Esophagus squamous epithelium (tissue), 5 donors: ENCODE data around the gene TBC1D9. TPM values are rescaled to one million over a fixed set of nuclear protein-coding genes. Genes with fewer than 3 reads are reported as not detected.

Experiments used
- DNase-seq: peaks from one replicate; lab custom pipeline; 2025; lab: John Stamatoyannopoulos, UW
- H3K27ac ChIP-seq, 4 donors: fragments of 200-600 bp; sonication (generic); one replicate each; pipeline ENCODE4 v1.5.1; 2016 to 2019; ENCODE audit warnings: mild to moderate bottlenecking in 1 of 4
- H3K27me3 ChIP-seq, 4 donors: fragments of 200-600 bp; sonication (generic); 1 replicate in 3 of 4; 2 replicates in 1 of 4; pipeline versions ENCODE4 v1.5.1 to v1.6.0; 2017 to 2021; ENCODE audit warnings: antibody characterized with exemption in 1 of 4
- H3K36me3 ChIP-seq, 3 donors: fragments of 200-600 bp; sonication (generic); one replicate each; pipeline ENCODE4 v1.5.1; 2016 to 2019
- H3K4me1 ChIP-seq, 3 donors: fragments of 200-600 bp; sonication (generic); one replicate each; pipeline ENCODE4 v1.5.1; 2017 to 2019
- H3K4me3 ChIP-seq, 4 donors: fragments of 200-600 bp; sonication (generic); 1 replicate in 3 of 4; 2 replicates in 1 of 4; pipeline ENCODE4 v1.5.1; 2016 to 2019; ENCODE audit warnings: mild to moderate bottlenecking in 2 of 4, moderate library complexity in 1 of 4
- H3K9me3 ChIP-seq, 3 donors: fragments of 200-600 bp; sonication (generic); one replicate each; pipeline ENCODE4 v1.5.1; 2016 to 2019
- CTCF ChIP-seq, 6 experiments: fragments of 450-650 bp in 4 of 6; fragments of 200-600 bp in 2 of 6; sonication (generic) in 2 of 6; IDR thresholded peaks; one replicate each; pipeline ENCODE4 v1.5.1; 2016 to 2019; ENCODE audit warnings: antibody characterized with exemption in 6 of 6, mild to moderate bottlenecking in 4 of 6, moderate library complexity in 4 of 6
- POLR2A ChIP-seq, 4 donors: fragments of 450-650 bp; IDR thresholded peaks; one replicate each; pipeline ENCODE4 v1.6.1; 2017; ENCODE audit warnings: antibody characterized with exemption in 4 of 4, mild to moderate bottlenecking in 4 of 4, moderate library complexity in 3 of 4
- WGBS, 2 donors: methylation state at CpG; one replicate each; pipeline ENCODE4 v1.1.5; 2018; 5-methylcytosine and 5-hydroxymethylcytosine counted together
- intact Hi-C: fragments of 100-400 bp; cut with DNase I; formaldehyde crosslinking; loops from one replicate; pipeline ENCODE4 v1.15.0; 2022
- total RNA-seq, 4 donors: library from RNA; depleted of rRNA; stranded (reverse); fragments of >200 nt; gene quantifications; one replicate each; pipeline ENCODE4 v1.1.0, GENCODE V29; 2016
- donor health status: DM: yes; HTN: yes; CAD: no.

The TBC1D9 gene
- total RNA-seq, 4 donors from 2014 or later = 8.6 to 21.0 (median 11.5) TPM

- no peak for TF ChIP-seq CTCF (IDR thresholded peaks at IDR 0.05)
- no peak for TF ChIP-seq POLR2A (IDR thresholded peaks at IDR 0.05)
- WGBS, 2 donors = 57 to 66% methylated on average over 2 of the region's 2 CpGs
- no peaks in the 10 kb centered on the region for H3K36me3 ChIP-seq
These were observed 21.7 kb upstream of the TBC1D9 start for GRCh38 chr4:140777894-140778293.

GRCh38 chr4:140777386-140777785 is 21.2 kb upstream of the TBC1D9 start:
- TF ChIP-seq POLR2A (IDR thresholded peaks at IDR 0.05) = no peak
- no peak for TF ChIP-seq CTCF (IDR thresholded peaks at IDR 0.05)
- no peak overlapping the region for H3K27ac ChIP-seq
- 45 to 88% methylated on average over 1 of the region's 1 CpG for WGBS, 2 donors
- H3K9me3 ChIP-seq = no peaks in the 10 kb centered on the region
- H3K27me3 ChIP-seq = no peaks in the 10 kb centered on the region
- no peak for DNase-seq
- intact Hi-C loops = no loop called here
- H3K36me3 ChIP-seq = no peaks in the 10 kb centered on the region
- H3K4me3 ChIP-seq = no peak overlapping the region
- no peaks in the 10 kb centered on the region for H3K4me1 ChIP-seq

More at GRCh38 chr4:140777894-140778293, 21.7 kb upstream of the TBC1D9 start:
- Histone ChIP-seq H3K27me3 (no peaks in the 10 kb centered on the region), H3K9me3 (no peaks in the 10 kb centered on the region), H3K27ac (no peak overlapping the region), H3K4me3 (no peak overlapping the region), H3K4me1 (no peaks in the 10 kb centered on the region)
- no peak for DNase-seq
- intact Hi-C loops = no loop called here

- no peaks in the 10 kb centered on the region for H3K27me3 ChIP-seq
- TF ChIP-seq CTCF (IDR thresholded peaks at IDR 0.05) (no peak), POLR2A (IDR thresholded peaks at IDR 0.05) (no peak)
- 67 to 81% methylated on average over 2 of the region's 2 CpGs for WGBS, 2 donors
- intact Hi-C loops = no loop called here
- H3K9me3 ChIP-seq = no peaks in the 10 kb centered on the region
- no peaks in the 10 kb centered on the region for H3K4me1 ChIP-seq
- H3K27ac ChIP-seq = no peak overlapping the region
- H3K4me3 ChIP-seq = no peak overlapping the region
- no peaks in the 10 kb centered on the region for H3K36me3 ChIP-seq
- DNase-seq = no peak
These were observed 20.4 kb upstream of the TBC1D9 start for GRCh38 chr4:140776556-140776955.

GRCh38 chr4:140774956-140775355 is 18.8 kb upstream of the TBC1D9 start:
- DNase-seq = no peak
- Histone ChIP-seq H3K4me3 (no peak overlapping the region), H3K27me3 (no peaks in the 10 kb centered on the region), H3K27ac (no peak overlapping the region), H3K9me3 (no peaks in the 10 kb centered on the region), H3K4me1 (no peaks in the 10 kb centered on the region), H3K36me3 (no peaks in the 10 kb centered on the region)
- TF ChIP-seq POLR2A (IDR thresholded peaks at IDR 0.05) (no peak), CTCF (IDR thresholded peaks at IDR 0.05) (no peak)
- intact Hi-C loops = no loop called here

- no peaks in the 10 kb centered on the region for H3K9me3 ChIP-seq
- H3K27me3 ChIP-seq = no peaks in the 10 kb centered on the region
- intact Hi-C loops = no loop called here
- H3K4me1 ChIP-seq = no peaks in the 10 kb centered on the region
- DNase-seq = no peak
- no peaks in the 10 kb centered on the region for H3K36me3 ChIP-seq
- TF ChIP-seq POLR2A (IDR thresholded peaks at IDR 0.05) (no peak), CTCF (IDR thresholded peaks at IDR 0.05) (no peak)
- H3K27ac ChIP-seq = no peak overlapping the region
- H3K4me3 ChIP-seq = no peak overlapping the region
- WGBS, 2 donors = 77 to 85% methylated on average over 6 of the region's 6 CpGs
These were observed 18.3 kb upstream of the TBC1D9 start for GRCh38 chr4:140774510-140774909.
